CD4-positive, alpha-beta memory T cell (primary cell): ENCODE results near the gene OTUB2. TPM values are rescaled to one million over a fixed set of nuclear protein-coding genes. Genes with fewer than 3 reads are reported as not detected.

Experiments
- CTCF ChIA-PET: fragments of 350-600 bp; sonication (Branson Sonifier 250); formaldehyde crosslinking; loops from one replicate; lab custom pipeline; 2021; ENCODE audit warnings: inconsistent platforms; ENCODE audit not compliant: partially characterized antibody; lab: Charles Lee
- POLR2A ChIA-PET: fragments of 350-600 bp; sonication (Branson Sonifier 250); formaldehyde crosslinking; loops from one replicate; lab custom pipeline; 2021; ENCODE audit not compliant: partially characterized antibody; lab: Charles Lee
- DNase-seq, 5 donors: peaks; one replicate each; pipeline versions ENCODE4 v3.0.0 to v3.0.0-alpha.2; 2020 to 2022; ENCODE audit warnings: mixed read lengths in 1 of 5
- H3K27ac ChIP-seq: one replicate; pipeline ENCODE4 v1.7.0; 2013; ENCODE audit warnings: low read depth, low read length
- H3K27me3 ChIP-seq: 2 replicates; pipeline ENCODE4 v1.7.0; 2013; ENCODE audit warnings: mild to moderate bottlenecking, low read length, moderate library complexity; ENCODE audit not compliant: insufficient read depth
- H3K36me3 ChIP-seq: 2 replicates; pipeline ENCODE4 v1.7.0; 2013; ENCODE audit warnings: mild to moderate bottlenecking, low read length, moderate library complexity; ENCODE audit not compliant: insufficient read depth
- H3K4me1 ChIP-seq: 2 replicates; pipeline ENCODE4 v1.7.0; 2013; ENCODE audit warnings: mild to moderate bottlenecking, low read length, moderate library complexity; ENCODE audit not compliant: insufficient read depth
- H3K4me3 ChIP-seq, 2 donors: one replicate each; pipeline ENCODE4 v1.7.0; 2013; ENCODE audit warnings: low read length in 2 of 2, mild to moderate bottlenecking in 1 of 2
- H3K9me3 ChIP-seq, 2 donors: one replicate each; pipeline ENCODE4 v1.7.0; 2013; ENCODE audit warnings: low read length in 2 of 2, control low read depth in 1 of 2; ENCODE audit not compliant: control insufficient read depth in 1 of 2
- H3K27ac Mint-ChIP-seq, 7 donors: one replicate each; pipeline ENCODE4 v1.8.0; 2020 to 2021; ENCODE audit warnings: mixed read lengths in 7 of 7, mild to moderate bottlenecking in 6 of 7, inconsistent platforms in 3 of 7, moderate library complexity in 3 of 7
- H3K27me3 Mint-ChIP-seq, 2 donors: one replicate each; pipeline ENCODE4 v1.8.0; 2020 to 2021; ENCODE audit warnings: mixed read lengths in 2 of 2
- H3K36me3 Mint-ChIP-seq, 2 donors: one replicate each; pipeline ENCODE4 v1.8.0; 2020 to 2021; ENCODE audit warnings: mixed read lengths in 2 of 2, inconsistent platforms in 1 of 2, mild to moderate bottlenecking in 1 of 2
- H3K4me1 Mint-ChIP-seq, 4 donors: one replicate each; pipeline ENCODE4 v1.8.0; 2020 to 2021; ENCODE audit warnings: mixed read lengths in 4 of 4, mild to moderate bottlenecking in 1 of 4
- H3K4me3 Mint-ChIP-seq, 8 donors: one replicate each; pipeline ENCODE4 v1.8.0; 2020 to 2021; ENCODE audit warnings: mixed read lengths in 8 of 8, mild to moderate bottlenecking in 7 of 8, moderate library complexity in 6 of 8, inconsistent platforms in 3 of 8
- H3K9me3 Mint-ChIP-seq, 8 donors: one replicate each; pipeline ENCODE4 v1.8.0; 2020 to 2021; ENCODE audit warnings: mixed read lengths in 8 of 8, mild to moderate bottlenecking in 5 of 8, inconsistent platforms in 3 of 8, moderate library complexity in 1 of 8
- intact Hi-C: fragments of 100-400 bp; cut with micrococcal nuclease; formaldehyde crosslinking; loops from one replicate; pipeline ENCODE4 v1.15.1; 2023
- polyA plus RNA-seq, 2 donors: library from polyadenylated mRNA; unstranded; fragments of 300-500 nt; fragmentation: Illumina TruSeq; gene quantifications; one replicate each; pipeline ENCODE4 v1.2.3, GENCODE V29; 2021
- total RNA-seq, 2 experiments: library from RNA; stranded (reverse); gene quantifications; one replicate each; pipeline ENCODE4 v1.2.3, GENCODE V29; 2021

OTUB2 gene
- total and polyA plus RNA-seq, 4 experiments from 2014 or later, result 0.19 to 1.1 (median 0.54) TPM

- DNase-seq, result no peak
- H3K9me3 Mint-ChIP-seq, result no peaks in the 10 kb centered on the region
- H3K4me1 Mint-ChIP-seq, result peaks cover 8 to 18% (median 11%) of the 10 kb centered on the region in 4 donors
- H3K4me3 Mint-ChIP-seq, result no peak overlapping the region
- H3K4me1 ChIP-seq, result peaks cover 8% of the 10 kb centered on the region
- H3K36me3 ChIP-seq, result no peaks in the 10 kb centered on the region
- no peak overlapping the region for H3K27ac ChIP-seq
- H3K9me3 ChIP-seq, result no peaks in the 10 kb centered on the region
- H3K27ac Mint-ChIP-seq, result no peak overlapping the region
- no peak overlapping the region for H3K4me3 ChIP-seq
- ChIA-PET CTCF (interaction anchor here (0.9 to 16.6 kb wide), 15 partner anchors 9 to 180 kb away, joined by 3 to 447 read pairs (median 6); partner anchors contain the start of gene ASB2), POLR2A (interaction anchor here (0.9 to 7.2 kb wide), 7 partner anchors 22 to 62 kb away, joined by 3 to 51 read pairs (median 6); no protein-coding TSS in a partner anchor)
- H3K27me3 ChIP-seq, result no peaks in the 10 kb centered on the region
- no peaks in the 10 kb centered on the region for H3K36me3 Mint-ChIP-seq
- H3K27me3 Mint-ChIP-seq, result peaks cover 0 to 2% of the 10 kb centered on the region in 2 donors
- intact Hi-C loops, result loop anchor here (1.0 to 2.0 kb wide), 2 partner anchors 22 to 31 kb away; no protein-coding TSS in a partner anchor
Observed at GRCh38 chr14:94001016-94001415, 25.1 kb upstream of the OTUB2 start.

GRCh38 chr14:94001501-94002396 is 24.4 kb upstream of the OTUB2 start:
- peak in 4 of 5 donors; percentile 52 to 61 (median 54) for DNase-seq
- Histone ChIP-seq H3K27me3 (no peaks in the 10 kb centered on the region), H3K9me3 (no peaks in the 10 kb centered on the region), H3K36me3 (no peaks in the 10 kb centered on the region), H3K27ac (no peak overlapping the region), H3K4me1 (peaks cover 8% of the 10 kb centered on the region), H3K4me3 (no peak overlapping the region)
- ChIA-PET CTCF (interaction anchor here (0.8 to 16.6 kb wide), 18 partner anchors 10 to 108 kb away, joined by 3 to 447 read pairs (median 6); partner anchors contain the start of gene ASB2), POLR2A (interaction anchor here (1.0 to 7.2 kb wide), 6 partner anchors 23 to 62 kb away, joined by 3 to 51 read pairs (median 8); no protein-coding TSS in a partner anchor)
- intact Hi-C loops, result loop anchor here (1.0 to 2.0 kb wide), 2 partner anchors 23 to 31 kb away; no protein-coding TSS in a partner anchor
- Mint-ChIP-seq H3K9me3 (no peaks in the 10 kb centered on the region), H3K4me1 (peaks cover 8 to 18% (median 10%) of the 10 kb centered on the region in 4 donors), H3K4me3 (peak overlapping the region in 5 of 8 donors; percentile 19 to 66 (median 36)), H3K27me3 (peaks cover 0 to 2% of the 10 kb centered on the region in 2 donors), H3K36me3 (no peaks in the 10 kb centered on the region), H3K27ac (peak overlapping the region in 4 of 7 donors; percentile 8 to 61 (median 44))

- Histone ChIP-seq H3K27me3 (no peaks in the 10 kb centered on the region), H3K9me3 (no peaks in the 10 kb centered on the region), H3K36me3 (no peaks in the 10 kb centered on the region), H3K27ac (no peak overlapping the region), H3K4me3 (no peak overlapping the region), H3K4me1 (peaks cover 18% of the 10 kb centered on the region)
- H3K4me3 Mint-ChIP-seq, result peak overlapping the region in 1 of 8 donors; percentile 7
- POLR2A ChIA-PET, result interaction anchor here (7.2 kb wide), 1 partner anchor 64 kb away, joined by 51 read pairs; no protein-coding TSS in a partner anchor
- intact Hi-C loops, result no loop called here
- no peak for DNase-seq
- H3K9me3 Mint-ChIP-seq, result no peaks in the 10 kb centered on the region
- H3K27ac Mint-ChIP-seq, result peak overlapping the region in 1 of 7 donors; percentile 20
- H3K36me3 Mint-ChIP-seq, result no peaks in the 10 kb centered on the region
- CTCF ChIA-PET, result interaction anchor here (0.8 to 16.6 kb wide), 9 partner anchors 10 to 176 kb away, joined by 3 to 447 read pairs (median 9); no protein-coding TSS in a partner anchor
- H3K4me1 Mint-ChIP-seq, result peaks cover 16 to 33% (median 19%) of the 10 kb centered on the region in 4 donors
- H3K27me3 Mint-ChIP-seq, result peaks cover 0 to 2% of the 10 kb centered on the region in 2 donors
Observed at GRCh38 chr14:94003397-94003796, 22.7 kb upstream of the OTUB2 start.

GRCh38 chr14:94004015-94004414 is 22.1 kb upstream of the OTUB2 start:
- H3K4me3 Mint-ChIP-seq, result no peak overlapping the region
- no peak overlapping the region for H3K4me3 ChIP-seq
- peaks cover 0 to 2% of the 10 kb centered on the region in 2 donors for H3K27me3 Mint-ChIP-seq
- no peaks in the 10 kb centered on the region for H3K9me3 Mint-ChIP-seq
- H3K9me3 ChIP-seq, result no peaks in the 10 kb centered on the region
- no peaks in the 10 kb centered on the region for H3K36me3 ChIP-seq
- H3K27ac ChIP-seq, result no peak overlapping the region
- ChIA-PET POLR2A (interaction anchor here (7.2 kb wide), 1 partner anchor 65 kb away, joined by 51 read pairs; no protein-coding TSS in a partner anchor), CTCF (interaction anchor here (0.7 to 16.6 kb wide), 9 partner anchors 10 to 133 kb away, joined by 3 to 447 read pairs (median 9); no protein-coding TSS in a partner anchor)
- peaks cover 24% of the 10 kb centered on the region for H3K4me1 ChIP-seq
- no peak overlapping the region for H3K27ac Mint-ChIP-seq
- no peak for DNase-seq
- intact Hi-C loops, result no loop called here
- no peaks in the 10 kb centered on the region for H3K36me3 Mint-ChIP-seq
- peaks cover 18 to 39% (median 24%) of the 10 kb centered on the region in 4 donors for H3K4me1 Mint-ChIP-seq
- H3K27me3 ChIP-seq, result no peaks in the 10 kb centered on the region

- ChIA-PET CTCF (interaction anchor here (0.9 to 16.6 kb wide), 12 partner anchors 8 to 66 kb away, joined by 3 to 447 read pairs (median 6); no protein-coding TSS in a partner anchor), POLR2A (interaction anchor here (1.1 to 7.2 kb wide), 2 partner anchors 35 to 66 kb away, joined by 4 to 51 read pairs; no protein-coding TSS in a partner anchor)
- Histone ChIP-seq H3K4me3 (no peak overlapping the region), H3K27me3 (no peaks in the 10 kb centered on the region), H3K9me3 (no peaks in the 10 kb centered on the region), H3K4me1 (peaks cover 36% of the 10 kb centered on the region), H3K27ac (no peak overlapping the region), H3K36me3 (no peaks in the 10 kb centered on the region)
- Mint-ChIP-seq H3K36me3 (no peaks in the 10 kb centered on the region), H3K27me3 (peaks cover 0 to 2% of the 10 kb centered on the region in 2 donors), H3K4me1 (peaks cover 26 to 53% (median 36%) of the 10 kb centered on the region in 4 donors), H3K27ac (no peak overlapping the region), H3K4me3 (no peak overlapping the region), H3K9me3 (no peaks in the 10 kb centered on the region)
- intact Hi-C loops, result no loop called here
- DNase-seq, result peak in 1 of 5 donors; percentile 14
Observed at GRCh38 chr14:94005324-94006073, 20.6 kb upstream of the OTUB2 start.

- H3K36me3 Mint-ChIP-seq, result no peaks in the 10 kb centered on the region
- intact Hi-C loops, result no loop called here
- no peaks in the 10 kb centered on the region for H3K9me3 ChIP-seq
- CTCF ChIA-PET, result interaction anchor here (1.2 to 1.6 kb wide), 4 partner anchors 9 to 71 kb away, joined by 3 to 7 read pairs (median 4); no protein-coding TSS in a partner anchor
- H3K4me1 Mint-ChIP-seq, result peaks cover 37 to 68% (median 50%) of the 10 kb centered on the region in 4 donors
- no peaks in the 10 kb centered on the region for H3K27me3 Mint-ChIP-seq
- peak overlapping the region in 2 of 7 donors; percentile 10 to 50 for H3K27ac Mint-ChIP-seq
- no peak overlapping the region for H3K27ac ChIP-seq
- POLR2A ChIA-PET, result interaction anchor here (1.6 kb wide), 1 partner anchor 30 kb away, joined by 5 read pairs; no protein-coding TSS in a partner anchor
- H3K36me3 ChIP-seq, result no peaks in the 10 kb centered on the region
- no peaks in the 10 kb centered on the region for H3K9me3 Mint-ChIP-seq
- peaks cover 51% of the 10 kb centered on the region for H3K4me1 ChIP-seq
- H3K4me3 ChIP-seq, result no peak overlapping the region
- DNase-seq, result peak in 1 of 5 donors; percentile 19
- H3K27me3 ChIP-seq, result no peaks in the 10 kb centered on the region
- H3K4me3 Mint-ChIP-seq, result peak overlapping the region in 4 of 8 donors; percentile 8 to 53 (median 28)
Observed at GRCh38 chr14:94008234-94008633, 17.9 kb upstream of the OTUB2 start.
